ENCODE data around the gene PRSS57. TPM values are rescaled to one million over a fixed set of nuclear protein-coding genes. Genes with fewer than 3 reads are reported as not detected.

The PRSS57 gene
- total and polyA plus RNA-seq, 2 of the 13 experiments (the other 11 are each of a cell fraction or from before 2014, with no cell fraction given): 0.12 TPM; not detected in 1

DNA sequence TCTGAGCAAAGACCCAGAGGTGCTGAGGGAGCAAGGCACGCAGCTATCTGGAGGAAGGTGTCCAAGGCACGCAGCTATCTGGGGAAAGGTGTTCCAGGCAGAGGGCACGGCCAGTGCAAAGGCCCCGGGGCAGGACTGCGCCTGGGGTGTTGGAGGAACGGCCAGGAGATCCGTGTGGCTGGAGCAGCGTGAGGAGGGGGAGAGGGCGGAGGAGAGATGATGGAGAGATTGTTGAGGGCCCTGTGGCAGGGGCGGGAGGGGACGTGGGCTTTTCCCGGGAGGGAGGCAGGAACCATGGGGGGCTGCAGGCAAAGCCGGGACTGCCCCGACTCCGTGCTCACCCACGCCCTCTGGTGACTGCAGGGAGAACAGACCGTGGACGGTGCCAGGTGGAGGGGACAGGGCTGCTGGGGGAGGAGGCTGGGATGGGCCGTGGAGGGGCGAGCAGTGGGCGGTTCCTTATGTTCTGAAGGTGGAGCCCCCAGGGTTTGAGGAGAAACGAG is 42.4 kb upstream of the PRSS57 start (continued):
- TF ChIP-seq, protein P1, sequence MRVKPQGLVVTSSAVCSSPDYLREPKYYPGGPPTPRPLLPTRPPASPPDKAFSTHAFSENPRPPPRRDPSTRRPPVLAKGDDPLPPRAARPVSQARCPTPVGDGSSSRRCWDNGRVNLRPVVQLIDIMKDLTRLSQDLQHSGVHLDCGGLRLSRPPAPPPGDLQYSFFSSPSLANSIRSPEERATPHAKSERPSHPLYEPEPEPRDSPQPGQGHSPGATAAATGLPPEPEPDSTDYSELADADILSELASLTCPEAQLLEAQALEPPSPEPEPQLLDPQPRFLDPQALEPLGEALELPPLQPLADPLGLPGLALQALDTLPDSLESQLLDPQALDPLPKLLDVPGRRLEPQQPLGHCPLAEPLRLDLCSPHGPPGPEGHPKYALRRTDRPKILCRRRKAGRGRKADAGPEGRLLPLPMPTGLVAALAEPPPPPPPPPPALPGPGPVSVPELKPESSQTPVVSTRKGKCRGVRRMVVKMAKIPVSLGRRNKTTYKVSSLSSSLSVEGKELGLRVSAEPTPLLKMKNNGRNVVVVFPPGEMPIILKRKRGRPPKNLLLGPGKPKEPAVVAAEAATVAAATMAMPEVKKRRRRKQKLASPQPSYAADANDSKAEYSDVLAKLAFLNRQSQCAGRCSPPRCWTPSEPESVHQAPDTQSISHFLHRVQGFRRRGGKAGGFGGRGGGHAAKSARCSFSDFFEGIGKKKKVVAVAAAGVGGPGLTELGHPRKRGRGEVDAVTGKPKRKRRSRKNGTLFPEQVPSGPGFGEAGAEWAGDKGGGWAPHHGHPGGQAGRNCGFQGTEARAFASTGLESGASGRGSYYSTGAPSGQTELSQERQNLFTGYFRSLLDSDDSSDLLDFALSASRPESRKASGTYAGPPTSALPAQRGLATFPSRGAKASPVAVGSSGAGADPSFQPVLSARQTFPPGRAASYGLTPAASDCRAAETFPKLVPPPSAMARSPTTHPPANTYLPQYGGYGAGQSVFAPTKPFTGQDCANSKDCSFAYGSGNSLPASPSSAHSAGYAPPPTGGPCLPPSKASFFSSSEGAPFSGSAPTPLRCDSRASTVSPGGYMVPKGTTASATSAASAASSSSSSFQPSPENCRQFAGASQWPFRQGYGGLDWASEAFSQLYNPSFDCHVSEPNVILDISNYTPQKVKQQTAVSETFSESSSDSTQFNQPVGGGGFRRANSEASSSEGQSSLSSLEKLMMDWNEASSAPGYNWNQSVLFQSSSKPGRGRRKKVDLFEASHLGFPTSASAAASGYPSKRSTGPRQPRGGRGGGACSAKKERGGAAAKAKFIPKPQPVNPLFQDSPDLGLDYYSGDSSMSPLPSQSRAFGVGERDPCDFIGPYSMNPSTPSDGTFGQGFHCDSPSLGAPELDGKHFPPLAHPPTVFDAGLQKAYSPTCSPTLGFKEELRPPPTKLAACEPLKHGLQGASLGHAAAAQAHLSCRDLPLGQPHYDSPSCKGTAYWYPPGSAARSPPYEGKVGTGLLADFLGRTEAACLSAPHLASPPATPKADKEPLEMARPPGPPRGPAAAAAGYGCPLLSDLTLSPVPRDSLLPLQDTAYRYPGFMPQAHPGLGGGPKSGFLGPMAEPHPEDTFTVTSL (CRISPR knock-in tag; IDR thresholded peaks at IDR 0.05; ENCODE audit: borderline replicate concordance): peak; percentile 48; the same call in 1 of the 2 replicates
- TF ChIP-seq ZMAT3 (CRISPR knock-in tag; conservative IDR thresholded peaks at IDR 0.05): no peak
- TF ChIP-seq ONECUT2 (CRISPR knock-in tag; IDR thresholded peaks at IDR 0.05): no peak
- no peak for TF ChIP-seq SP1 (IDR thresholded peaks at IDR 0.05)
- TF ChIP-seq SP1 (CRISPR knock-in tag; IDR thresholded peaks at IDR 0.05): peak; percentile 46; the same call in 1 of the 2 replicates
- TF ChIP-seq ZNF572 (CRISPR knock-in tag; IDR thresholded peaks at IDR 0.05): 0 out of 2 replicates have a peak, but pooled peaks have one; percentile 4
- no peak for TF ChIP-seq HOXA3 (CRISPR knock-in tag; IDR thresholded peaks at IDR 0.05)
- TF ChIP-seq, protein P2, sequence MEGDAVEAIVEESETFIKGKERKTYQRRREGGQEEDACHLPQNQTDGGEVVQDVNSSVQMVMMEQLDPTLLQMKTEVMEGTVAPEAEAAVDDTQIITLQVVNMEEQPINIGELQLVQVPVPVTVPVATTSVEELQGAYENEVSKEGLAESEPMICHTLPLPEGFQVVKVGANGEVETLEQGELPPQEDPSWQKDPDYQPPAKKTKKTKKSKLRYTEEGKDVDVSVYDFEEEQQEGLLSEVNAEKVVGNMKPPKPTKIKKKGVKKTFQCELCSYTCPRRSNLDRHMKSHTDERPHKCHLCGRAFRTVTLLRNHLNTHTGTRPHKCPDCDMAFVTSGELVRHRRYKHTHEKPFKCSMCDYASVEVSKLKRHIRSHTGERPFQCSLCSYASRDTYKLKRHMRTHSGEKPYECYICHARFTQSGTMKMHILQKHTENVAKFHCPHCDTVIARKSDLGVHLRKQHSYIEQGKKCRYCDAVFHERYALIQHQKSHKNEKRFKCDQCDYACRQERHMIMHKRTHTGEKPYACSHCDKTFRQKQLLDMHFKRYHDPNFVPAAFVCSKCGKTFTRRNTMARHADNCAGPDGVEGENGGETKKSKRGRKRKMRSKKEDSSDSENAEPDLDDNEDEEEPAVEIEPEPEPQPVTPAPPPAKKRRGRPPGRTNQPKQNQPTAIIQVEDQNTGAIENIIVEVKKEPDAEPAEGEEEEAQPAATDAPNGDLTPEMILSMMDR (CRISPR knock-in tag; IDR thresholded peaks at IDR 0.05): peak; percentile 90
- 0 out of 2 replicates have a peak, but pooled peaks have one; percentile 42 for TF ChIP-seq ZBTB38 (CRISPR knock-in tag; IDR thresholded peaks at IDR 0.05)
- peak; percentile 44 for TF ChIP-seq STAG1 (CRISPR knock-in tag; IDR thresholded peaks at IDR 0.05)
- no peak for TF ChIP-seq SMYD3 (CRISPR knock-in tag; IDR thresholded peaks at IDR 0.05)
- TF ChIP-seq ZNF326 (CRISPR knock-in tag; IDR thresholded peaks at IDR 0.05; ENCODE audit: borderline replicate concordance): no peak
- TF ChIP-seq, protein P3, sequence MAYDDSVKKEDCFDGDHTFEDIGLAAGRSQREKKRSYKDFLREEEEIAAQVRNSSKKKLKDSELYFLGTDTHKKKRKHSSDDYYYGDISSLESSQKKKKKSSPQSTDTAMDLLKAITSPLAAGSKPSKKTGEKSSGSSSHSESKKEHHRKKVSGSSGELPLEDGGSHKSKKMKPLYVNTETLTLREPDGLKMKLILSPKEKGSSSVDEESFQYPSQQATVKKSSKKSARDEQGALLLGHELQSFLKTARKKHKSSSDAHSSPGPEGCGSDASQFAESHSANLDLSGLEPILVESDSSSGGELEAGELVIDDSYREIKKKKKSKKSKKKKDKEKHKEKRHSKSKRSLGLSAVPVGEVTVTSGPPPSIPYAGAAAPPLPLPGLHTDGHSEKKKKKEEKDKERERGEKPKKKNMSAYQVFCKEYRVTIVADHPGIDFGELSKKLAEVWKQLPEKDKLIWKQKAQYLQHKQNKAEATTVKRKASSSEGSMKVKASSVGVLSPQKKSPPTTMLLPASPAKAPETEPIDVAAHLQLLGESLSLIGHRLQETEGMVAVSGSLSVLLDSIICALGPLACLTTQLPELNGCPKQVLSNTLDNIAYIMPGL (CRISPR knock-in tag; IDR thresholded peaks at IDR 0.05; ENCODE audit: borderline replicate concordance in 1 of 2, low read depth in 1 of 2): 0 out of 4 replicates have a peak, but pooled peaks have one; percentile 14 to 34
- TF ChIP-seq, protein P4, sequence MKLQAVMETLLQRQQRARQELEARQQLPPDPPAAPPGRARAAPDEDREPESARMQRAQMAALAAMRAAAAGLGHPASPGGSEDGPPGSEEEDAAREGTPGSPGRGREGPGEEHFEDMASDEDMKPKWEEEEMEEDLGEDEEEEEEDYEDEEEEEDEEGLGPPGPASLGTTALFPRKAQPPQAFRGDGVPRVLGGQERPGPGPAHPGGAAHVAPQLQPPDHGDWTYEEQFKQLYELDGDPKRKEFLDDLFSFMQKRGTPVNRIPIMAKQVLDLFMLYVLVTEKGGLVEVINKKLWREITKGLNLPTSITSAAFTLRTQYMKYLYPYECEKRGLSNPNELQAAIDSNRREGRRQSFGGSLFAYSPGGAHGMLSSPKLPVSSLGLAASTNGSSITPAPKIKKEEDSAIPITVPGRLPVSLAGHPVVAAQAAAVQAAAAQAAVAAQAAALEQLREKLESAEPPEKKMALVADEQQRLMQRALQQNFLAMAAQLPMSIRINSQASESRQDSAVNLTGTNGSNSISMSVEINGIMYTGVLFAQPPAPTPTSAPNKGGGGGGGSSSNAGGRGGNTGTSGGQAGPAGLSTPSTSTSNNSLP (IDR thresholded peaks at IDR 0.05; ENCODE audit: low read depth, low read length): no peak
- no peak for TF ChIP-seq YEATS2 (CRISPR knock-in tag; IDR thresholded peaks at IDR 0.05; ENCODE audit: borderline replicate concordance)
- TF ChIP-seq ZNF709 (CRISPR knock-in tag; IDR thresholded peaks at IDR 0.05): no peak
- peak; percentile 68; the same call in 1 of the 2 replicates for TF ChIP-seq DNMT1 (CRISPR knock-in tag; IDR thresholded peaks at IDR 0.05)
- TF ChIP-seq HNRNPLL (IDR thresholded peaks at IDR 0.05; ENCODE audit: low read depth, low read length, poor library complexity, severe bottlenecking): peak; percentile 14
- TF ChIP-seq MYNN (CRISPR knock-in tag; IDR thresholded peaks at IDR 0.05; ENCODE audit: low read depth): no peak

Measured in HepG2 (cell line).